H9 (cell line): ENCODE results near the gene DPF3. TPM values are rescaled to one million over a fixed set of nuclear protein-coding genes. Genes with fewer than 3 reads are reported as not detected.

Source experiments
- DNase-seq: peaks from one replicate; pipeline ENCODE4 v3.0.0-alpha.2; 2017
- H2AFZ ChIP-seq: one replicate; pipeline ENCODE4 v1.6.1; 2013; ENCODE audit warnings: mild to moderate bottlenecking, low read length, control low read depth, moderate library complexity
- H2AK5ac ChIP-seq: 2 replicates; pipeline ENCODE4 v1.6.1; 2013; ENCODE audit warnings: low read length, control low read depth, mixed read lengths; ENCODE audit not compliant: insufficient read length
- H2BK120ac ChIP-seq: one replicate; pipeline ENCODE4 v1.6.1; 2013; ENCODE audit warnings: low read depth, mild to moderate bottlenecking, low read length, control low read depth, inconsistent platforms; ENCODE audit not compliant: poor library complexity, severe bottlenecking
- H2BK12ac ChIP-seq: 2 replicates; pipeline ENCODE4 v1.6.1; 2013; ENCODE audit warnings: low read length, control low read depth, mixed read lengths, low read depth; ENCODE audit not compliant: insufficient read length
- H2BK15ac ChIP-seq: 2 replicates; pipeline ENCODE4 v1.6.1; 2013; ENCODE audit warnings: low read depth, low read length, control low read depth
- H2BK20ac ChIP-seq: one replicate; pipeline ENCODE4 v1.6.1; 2013; ENCODE audit warnings: low read depth, mild to moderate bottlenecking, low read length, control low read depth, inconsistent platforms; ENCODE audit not compliant: poor library complexity, severe bottlenecking
- H2BK5ac ChIP-seq: 2 replicates; pipeline ENCODE4 v1.6.1; 2013; ENCODE audit warnings: low read length, control low read depth, mixed read lengths; ENCODE audit not compliant: insufficient read length
- H3K14ac ChIP-seq: 2 replicates; pipeline ENCODE4 v1.6.1; 2013; ENCODE audit warnings: low read length, control low read depth; ENCODE audit not compliant: insufficient read depth
- H3K18ac ChIP-seq: 2 replicates; pipeline ENCODE4 v1.6.1; 2013; ENCODE audit warnings: low read depth, mild to moderate bottlenecking, mixed read lengths, low read length, control low read depth; ENCODE audit not compliant: insufficient read length
- H3K23ac ChIP-seq: 2 replicates; pipeline ENCODE4 v1.6.1; 2013; ENCODE audit warnings: low read length, control low read depth, mixed read lengths, low read depth; ENCODE audit not compliant: insufficient read length
- H3K23me2 ChIP-seq: 2 replicates; pipeline ENCODE4 v1.6.1; 2013; ENCODE audit warnings: low read depth, mild to moderate bottlenecking, mixed read lengths, low read length, control low read depth; ENCODE audit not compliant: insufficient read length, poor library complexity, severe bottlenecking
- H3K27ac ChIP-seq: 2 replicates; pipeline ENCODE4 v1.5.1; 2013; ENCODE audit warnings: low read length, control low read depth, mixed read lengths, low read depth; ENCODE audit not compliant: insufficient read length
- H3K27me3 ChIP-seq: 2 replicates; pipeline ENCODE4 v1.6.1; 2013; ENCODE audit warnings: low read length, control low read depth, inconsistent platforms; ENCODE audit not compliant: insufficient read depth
- H3K4ac ChIP-seq: 2 replicates; pipeline ENCODE4 v1.6.1; 2013; ENCODE audit warnings: low read depth, mild to moderate bottlenecking, control low read depth, inconsistent platforms, low read length, moderate library complexity
- H3K4me1 ChIP-seq: 2 replicates; pipeline ENCODE4 v1.6.1; 2013; ENCODE audit warnings: low read length, control low read depth, inconsistent platforms; ENCODE audit not compliant: insufficient read depth
- H3K4me2 ChIP-seq: 2 replicates; pipeline ENCODE4 v1.6.1; 2013; ENCODE audit warnings: low read length, control low read depth, mixed read lengths; ENCODE audit not compliant: insufficient read length, insufficient read depth
- H3K56ac ChIP-seq: 2 replicates; pipeline ENCODE4 v1.6.1; 2013; ENCODE audit warnings: low read depth, mild to moderate bottlenecking, mixed read lengths, low read length, control low read depth; ENCODE audit not compliant: insufficient read length
- H3K79me1 ChIP-seq: 2 replicates; pipeline ENCODE4 v1.6.1; 2013; ENCODE audit warnings: low read depth, mild to moderate bottlenecking, moderate library complexity, low read length, control low read depth, inconsistent platforms; ENCODE audit not compliant: insufficient read depth, poor library complexity, severe bottlenecking
- H3K79me2 ChIP-seq: 2 replicates; pipeline ENCODE4 v1.6.1; 2013; ENCODE audit warnings: low read length, control low read depth, inconsistent platforms; ENCODE audit not compliant: insufficient read depth
- H3K9ac ChIP-seq: 2 replicates; pipeline ENCODE4 v1.6.1; 2013; ENCODE audit warnings: low read length, control low read depth, mixed read lengths; ENCODE audit not compliant: insufficient read length; ENCODE audit errors: extremely low read depth
- H3K9me3 ChIP-seq: one replicate; pipeline ENCODE4 v1.6.1; 2013; ENCODE audit warnings: low read depth, low read length, inconsistent platforms; ENCODE audit not compliant: control insufficient read depth
- H3T11ph ChIP-seq: one replicate; pipeline ENCODE4 v1.6.1; 2013; ENCODE audit warnings: mild to moderate bottlenecking, low read length, control low read depth, inconsistent platforms
- H4K20me1 ChIP-seq: one replicate; pipeline ENCODE4 v1.6.1; 2013; ENCODE audit not compliant: control insufficient read depth, insufficient read length, insufficient read depth
- H4K5ac ChIP-seq: 2 replicates; pipeline ENCODE4 v1.6.1; 2013; ENCODE audit warnings: low read depth, mild to moderate bottlenecking, mixed read lengths, low read length, control low read depth; ENCODE audit not compliant: insufficient read length
- H4K8ac ChIP-seq: replicated peaks from 2 replicates; pipeline ENCODE4 v1.6.1; 2013; ENCODE audit warnings: low read length, control low read depth, mixed read lengths, low read depth; ENCODE audit not compliant: insufficient read length
- H4K91ac ChIP-seq: 2 replicates; pipeline ENCODE4 v1.6.1; 2013; ENCODE audit warnings: low read depth, mild to moderate bottlenecking, moderate library complexity, mixed read lengths, low read length, control low read depth; ENCODE audit not compliant: insufficient read length
- H3K27ac Mint-ChIP-seq, 3 experiments: 2 replicates in 2 of 3; 3 replicates in 1 of 3; pipeline ENCODE4 v1.8.0; 2020 to 2021; ENCODE audit warnings: mixed read lengths in 3 of 3, mild to moderate bottlenecking in 1 of 3, moderate library complexity in 1 of 3
- H3K27me3 Mint-ChIP-seq: 2 replicates; pipeline ENCODE4 v1.8.0; 2021; ENCODE audit warnings: low read depth, mild to moderate bottlenecking, moderate library complexity, mixed read lengths
- H3K36me3 Mint-ChIP-seq, 3 experiments: 2 replicates in 2 of 3; 3 replicates in 1 of 3; pipeline ENCODE4 v1.8.0; 2020 to 2021; ENCODE audit warnings: low read depth in 3 of 3, mixed read lengths in 3 of 3; ENCODE audit not compliant: insufficient read depth in 1 of 3
- H3K4me1 Mint-ChIP-seq, 2 experiments: 2 replicates each; pipeline ENCODE4 v1.8.0; 2020; ENCODE audit warnings: mixed read lengths in 2 of 2
- H3K4me3 Mint-ChIP-seq, 2 experiments: 2 replicates in 1 of 2; 3 replicates in 1 of 2; pipeline ENCODE4 v1.8.0; 2020 to 2021; ENCODE audit warnings: mild to moderate bottlenecking in 2 of 2, mixed read lengths in 2 of 2, moderate library complexity in 1 of 2
- H3K9me3 Mint-ChIP-seq, 2 experiments: 2 replicates in 1 of 2; 3 replicates in 1 of 2; pipeline ENCODE4 v1.8.0; 2020; ENCODE audit warnings: mild to moderate bottlenecking in 2 of 2, mixed read lengths in 2 of 2, moderate library complexity in 1 of 2
- CTCF ChIP-seq: fragments of 200-600 bp; sonication (generic); conservative IDR thresholded peaks from 3 replicates; pipeline ENCODE4 v1.8.0; 2021; ENCODE audit warnings: antibody characterized with exemption, mild to moderate bottlenecking
- WGBS: extraction: QIAGEN DNeasy Blood & Tissue Kit; methylation state at CpG from one replicate; pipeline ENCODE4 v1.1.7; 2013; ENCODE audit warnings: missing lambda C conversion rate, low lambda C conversion rate, mixed read lengths; ENCODE audit not compliant: insufficient read length; ENCODE audit errors: extremely low coverage; 5-methylcytosine and 5-hydroxymethylcytosine counted together
- total RNA-seq: library from RNA; stranded (reverse); gene quantifications from 2 replicates; pipeline ENCODE4 v1.2.1, GENCODE V29; 2021

Gene DPF3
- total RNA-seq, 1 experiment from 2014 or later: not detected

DNA sequence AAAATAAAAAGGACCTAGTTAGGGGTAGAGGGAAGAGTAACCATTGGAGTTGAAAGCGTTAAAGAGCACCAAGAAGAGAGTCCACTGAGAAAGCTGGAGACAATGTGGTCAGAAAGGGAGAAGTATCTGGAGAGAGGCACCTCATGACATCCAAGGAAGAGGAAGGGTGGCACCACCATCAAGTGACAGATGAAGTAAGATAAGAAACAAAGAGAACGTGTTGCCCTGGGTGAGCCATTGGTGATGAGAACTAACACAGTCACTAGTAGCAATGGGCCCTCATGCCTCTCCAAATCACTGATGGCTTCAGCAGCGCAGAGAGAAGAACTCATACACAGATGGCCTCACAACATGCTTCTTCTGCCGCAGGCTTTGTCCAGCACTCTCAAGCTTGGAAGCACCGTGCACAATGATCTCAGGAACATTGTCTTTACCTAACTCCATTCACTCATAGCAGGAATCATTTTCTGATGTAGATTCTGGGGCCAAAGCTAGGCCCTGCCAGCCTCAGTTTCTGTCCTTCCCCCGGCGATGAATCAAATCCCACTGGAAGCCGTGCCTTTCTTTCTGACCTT is 252.9 kb downstream of the DPF3 start:
- Histone ChIP-seq H3K23me2 (no peaks in the 10 kb centered on the region), H2AK5ac (no peak overlapping the region), H3K27ac (no peak overlapping the region), H3K79me1 (no peaks in the 10 kb centered on the region), H2BK120ac (no peak overlapping the region), H3K9ac (no peak overlapping the region), H3K4me2 (no peak overlapping the region), H4K91ac (no peak overlapping the region), H3T11ph (no peak overlapping the region), H3K56ac (no peak overlapping the region), H4K5ac (no peak overlapping the region), H2BK20ac (no peak overlapping the region), H3K27me3 (no peaks in the 10 kb centered on the region), H3K79me2 (no peaks in the 10 kb centered on the region), H3K14ac (no peak overlapping the region), H3K23ac (no peak overlapping the region), H2BK5ac (no peak overlapping the region), H4K20me1 (no peaks in the 10 kb centered on the region), H2AFZ (no peak overlapping the region), H3K4me1 (no peaks in the 10 kb centered on the region), H2BK15ac (no peak overlapping the region), H3K18ac (no peak overlapping the region), H3K9me3 (no peaks in the 10 kb centered on the region), H2BK12ac (no peak overlapping the region), H4K8ac (no peak overlapping the region), H3K4ac (no peak overlapping the region)
- no peak overlapping the region for H3K4me3 Mint-ChIP-seq
- peaks cover 5% of the 10 kb centered on the region; the same call in 1 of the 2 replicates for H3K27me3 Mint-ChIP-seq
- WGBS: no CpG with 5 or more reads among the region's 8 CpGs
- H3K9me3 Mint-ChIP-seq: peaks cover 3 to 9% of the 10 kb centered on the region in 2 experiments; a peak in 4 of 5 replicates
- H3K27ac Mint-ChIP-seq: no peak overlapping the region
- H3K36me3 Mint-ChIP-seq: 0 out of 7 replicates have a peak, but pooled peaks cover 0 to 2% (median 0%) of the 10 kb centered on the region in 3 experiments
- no peak for TF ChIP-seq CTCF
- no peak for DNase-seq
- H3K4me1 Mint-ChIP-seq: peaks cover 7 to 8% of the 10 kb centered on the region in 2 experiments
